GM18508 (cell line): ENCODE measurements around the gene TAS1R3.

Experiments
- ATAC-seq: cut with Tn5 transposase; IDR thresholded peaks from one replicate; pipeline ENCODE4 v1.9.1; 2021; ENCODE audit warnings: moderate number of reproducible peaks; ENCODE audit not compliant: insufficient read depth, unreplicated experiment

The TAS1R3 gene

GRCh38 chr1:1331068-1331965, at the start of gene TAS1R3:
Gene TAS1R3 (plus strand): TSS chr1:1331280. CDS start chr1:1331346, 66 bp downstream.
- no peak for ATAC-seq

GRCh38 chr1:1281533-1282321, 49.4 kb upstream of the TAS1R3 start:
- ATAC-seq, result no peak

GRCh38 chr1:1282998-1283397, 48.1 kb upstream of the TAS1R3 start:
- ATAC-seq, result no peak

GRCh38 chr1:1283821-1284220, 47.3 kb upstream of the TAS1R3 start:
- no peak for ATAC-seq

GRCh38 chr1:1284221-1285101, 46.6 kb upstream of the TAS1R3 start:
- no peak for ATAC-seq

DNA sequence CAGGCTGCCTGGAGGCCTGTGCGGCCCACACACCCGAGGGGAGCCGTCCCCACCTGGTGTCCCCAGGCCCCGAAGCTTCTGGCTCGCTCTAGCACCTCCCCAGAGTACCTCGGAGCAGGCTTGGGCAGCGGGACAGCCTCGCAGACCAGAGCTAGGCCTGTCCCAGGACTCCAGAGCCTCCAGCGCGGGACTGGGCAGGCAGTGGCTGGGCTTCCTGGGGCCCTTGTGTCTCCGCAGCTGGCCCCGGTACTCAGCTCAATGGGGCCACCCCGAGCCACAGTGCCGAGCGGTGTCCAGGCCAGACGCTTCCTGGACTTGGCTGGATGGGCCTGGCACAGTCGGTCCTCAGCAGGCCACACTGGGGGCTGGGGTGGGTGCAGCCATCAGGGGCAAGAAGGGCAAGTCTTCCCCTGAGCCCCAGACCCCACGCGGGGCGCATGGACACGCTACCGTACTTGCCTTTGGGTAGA, 45.9 kb upstream of the TAS1R3 start:
- ATAC-seq, result no peak

- ATAC-seq, result no peak
These were observed 45.3 kb upstream of the TAS1R3 start for GRCh38 chr1:1285611-1286311.

DNA sequence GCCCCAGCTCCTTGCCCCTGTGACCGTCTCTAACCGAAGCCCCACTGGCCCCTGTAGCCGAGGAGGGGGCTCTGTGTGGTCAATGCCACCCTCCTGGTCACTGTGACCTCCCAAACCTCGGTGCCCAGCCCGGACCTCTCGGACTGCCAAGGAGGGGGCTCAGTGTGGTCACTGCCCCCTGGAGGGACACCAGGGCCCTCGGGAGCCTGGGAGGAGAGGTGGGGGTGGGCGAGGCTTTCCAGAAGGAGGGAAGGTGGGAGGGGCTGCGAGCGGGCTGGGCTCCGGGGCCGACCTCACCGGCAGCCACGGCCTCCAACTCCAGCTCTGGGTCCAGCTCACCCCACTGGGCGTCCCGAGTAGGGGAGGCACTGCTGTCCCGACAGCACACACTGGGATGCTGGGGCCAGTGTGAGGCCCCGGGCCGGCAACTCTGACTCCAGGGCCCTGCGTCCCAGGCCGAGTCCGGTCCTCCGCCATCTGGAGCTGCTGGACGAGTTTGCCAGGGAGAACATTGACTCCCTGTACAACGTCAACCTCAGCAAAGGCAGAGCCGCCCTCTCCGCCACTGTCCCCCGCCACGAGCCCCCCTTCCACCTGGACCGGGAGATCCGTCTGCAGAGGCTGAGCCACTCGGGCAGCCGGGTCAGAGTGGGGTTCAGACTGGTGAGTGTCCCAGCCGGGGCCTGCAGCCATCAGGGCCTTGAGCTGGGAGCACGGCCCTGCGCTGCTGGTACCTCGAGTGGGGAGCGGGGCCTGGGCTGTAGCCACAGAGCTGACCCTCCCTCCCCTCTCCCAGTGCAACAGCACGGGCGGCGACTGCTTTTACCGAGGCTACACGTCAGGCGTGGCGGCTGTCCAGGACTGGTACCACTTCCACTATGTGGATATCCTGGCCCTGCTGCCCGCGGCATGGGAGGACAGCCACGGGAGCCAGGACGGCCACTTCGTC, 44.5 kb upstream of the TAS1R3 start:
- no peak for ATAC-seq

- ATAC-seq, result no peak
These were observed 43.6 kb upstream of the TAS1R3 start for GRCh38 chr1:1287288-1288110.

DNA sequence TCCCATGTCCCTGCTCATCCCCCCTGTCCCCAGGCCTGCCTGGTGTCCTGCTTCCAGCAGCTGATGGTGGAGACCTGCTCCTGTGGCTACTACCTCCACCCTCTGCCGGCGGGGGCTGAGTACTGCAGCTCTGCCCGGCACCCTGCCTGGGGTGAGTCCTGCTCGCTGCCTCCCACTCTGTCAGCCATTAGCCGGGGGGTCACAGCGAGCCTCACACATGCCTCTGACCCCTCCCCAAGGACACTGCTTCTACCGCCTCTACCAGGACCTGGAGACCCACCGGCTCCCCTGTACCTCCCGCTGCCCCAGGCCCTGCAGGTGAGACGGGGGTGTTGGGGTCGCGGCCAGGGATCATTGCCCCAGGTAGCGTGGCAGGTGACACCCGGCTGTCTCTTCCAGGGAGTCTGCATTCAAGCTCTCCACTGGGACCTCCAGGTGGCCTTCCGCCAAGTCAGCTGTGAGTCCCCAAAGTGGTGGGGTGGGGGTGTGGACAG, 40.8 kb upstream of the TAS1R3 start:
- ATAC-seq, result no peak

DNA sequence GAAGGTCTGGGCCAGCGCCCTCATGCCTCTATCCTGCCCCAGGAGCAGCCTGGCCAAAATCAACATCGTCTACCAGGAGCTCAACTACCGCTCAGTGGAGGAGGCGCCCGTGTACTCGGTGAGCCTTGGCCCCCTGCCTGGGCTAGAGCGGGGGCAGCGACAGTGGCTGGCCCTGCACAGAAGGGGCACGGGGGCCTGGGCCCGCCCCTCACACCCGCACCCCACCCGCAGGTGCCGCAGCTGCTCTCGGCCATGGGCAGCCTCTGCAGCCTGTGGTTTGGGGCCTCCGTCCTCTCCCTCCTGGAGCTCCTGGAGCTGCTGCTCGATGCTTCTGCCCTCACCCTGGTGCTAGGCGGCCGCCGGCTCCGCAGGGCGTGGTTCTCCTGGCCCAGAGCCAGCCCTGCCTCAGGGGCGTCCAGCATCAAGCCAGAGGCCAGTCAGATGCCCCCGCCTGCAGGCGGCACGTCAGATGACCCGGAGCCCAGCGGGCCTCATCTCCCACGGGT, 40.0 kb upstream of the TAS1R3 start:
- no peak for ATAC-seq

DNA sequence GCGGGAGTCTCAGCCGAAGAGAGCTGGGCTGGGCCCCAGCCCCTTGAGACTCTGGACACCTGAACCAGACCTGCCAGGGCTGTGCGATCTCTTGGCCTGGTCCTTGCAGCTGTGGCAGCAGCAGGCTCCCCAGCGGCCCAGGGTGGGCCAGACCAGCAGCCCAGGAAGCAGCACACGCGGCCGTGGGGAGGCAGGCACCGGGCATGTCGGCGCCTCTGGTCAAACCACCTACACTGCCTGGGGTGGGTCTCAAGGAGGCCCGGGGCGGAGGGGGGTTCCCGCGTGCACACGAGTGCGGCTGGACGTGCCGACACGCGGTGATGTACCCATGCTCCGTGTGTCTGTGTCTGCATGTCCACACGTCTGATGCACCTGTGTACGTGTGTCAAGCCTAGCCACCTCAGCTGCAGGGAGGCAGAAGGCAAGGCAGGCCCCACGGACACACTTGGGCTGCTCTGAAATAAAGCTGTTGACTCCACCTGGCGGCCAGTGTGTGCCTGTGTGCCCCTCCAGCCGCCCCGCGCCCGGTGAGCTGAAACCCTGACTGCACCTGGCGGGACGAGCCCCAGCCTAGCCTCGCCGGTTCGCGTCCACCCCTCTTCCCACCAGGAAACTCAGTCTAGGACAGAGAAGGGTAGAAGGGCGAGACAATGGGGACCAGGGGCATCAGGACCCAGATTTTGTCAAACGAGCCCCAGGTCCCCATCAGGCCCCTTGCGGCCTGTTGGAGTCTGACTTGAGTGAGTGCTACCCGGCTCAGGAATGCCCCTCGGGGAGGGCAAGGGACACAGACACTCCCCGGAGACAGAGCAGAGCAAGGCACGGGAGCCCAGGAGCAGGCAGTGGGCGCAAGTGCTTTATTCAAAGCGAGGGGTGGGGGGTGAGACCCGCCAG, 39.3 kb upstream of the TAS1R3 start:
- ATAC-seq, result no peak

- ATAC-seq, result no peak
These were observed 38.7 kb upstream of the TAS1R3 start for GRCh38 chr1:1292442-1292779.

- no peak for ATAC-seq
These were observed 38.2 kb upstream of the TAS1R3 start for GRCh38 chr1:1292851-1293250.

DNA sequence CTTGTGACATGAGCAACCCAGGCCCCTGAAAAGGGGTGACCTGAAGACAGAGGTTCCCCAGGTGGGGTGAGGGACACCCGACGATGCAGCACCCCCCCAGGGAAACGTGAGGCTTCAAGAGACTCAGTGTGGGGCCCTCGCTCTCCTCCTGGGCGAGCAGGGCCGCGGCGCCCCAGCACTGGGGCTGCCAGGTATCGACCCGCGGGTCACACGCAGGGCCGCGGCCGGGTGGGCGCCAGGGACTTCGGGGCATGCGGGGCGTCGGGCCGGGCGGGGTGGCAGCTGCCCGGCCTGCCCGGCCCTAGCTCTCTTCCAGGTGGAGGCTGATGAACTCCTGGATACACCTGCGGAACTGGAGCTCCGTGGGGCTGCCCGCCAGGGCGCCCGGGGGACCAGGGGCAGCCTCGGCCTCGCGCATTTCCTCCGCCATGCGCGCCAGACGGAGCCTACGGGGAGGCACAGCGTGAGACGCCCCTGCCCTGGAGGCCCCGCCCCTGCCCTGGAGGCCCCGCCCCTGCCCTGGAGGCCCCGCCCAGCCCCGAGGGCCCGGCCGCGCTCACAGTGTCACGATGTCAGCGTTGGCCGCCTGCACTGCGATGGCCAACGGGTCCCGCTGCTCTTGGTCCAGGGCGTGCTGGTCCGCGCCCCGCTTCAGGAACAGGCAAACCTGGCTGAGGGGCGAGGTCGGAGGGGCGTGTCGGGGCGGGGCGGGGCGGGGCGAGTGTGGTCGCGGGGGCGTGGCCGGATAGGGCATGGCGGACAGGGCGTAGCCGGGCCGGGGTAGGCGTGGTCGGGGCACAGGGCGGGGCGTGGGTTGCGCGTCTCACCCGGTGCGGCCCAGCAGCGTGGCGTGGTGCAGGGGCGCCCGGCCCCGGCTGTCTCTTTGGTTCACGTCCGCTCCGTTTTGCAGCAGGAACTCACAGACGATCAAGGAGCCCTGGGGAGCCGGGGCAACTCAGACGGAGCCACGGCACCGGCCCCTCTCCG, 37.5 kb upstream of the TAS1R3 start:
- ATAC-seq, result no peak
